Lower leg skin (tissue), 3 donors: ENCODE data around the gene CDR2L.

Experiments
- CTCF ChIP-seq, 3 donors: fragments of 450-650 bp; IDR thresholded peaks; one replicate each; pipeline ENCODE4 v1.5.1; 2016; ENCODE audit warnings: antibody characterized with exemption in 3 of 3, mild to moderate bottlenecking in 3 of 3, moderate library complexity in 2 of 3
- POLR2A ChIP-seq, 2 donors: fragments of 450-650 bp; IDR thresholded peaks; one replicate each; pipeline ENCODE4 v1.6.1; 2016 to 2017; ENCODE audit warnings: antibody characterized with exemption in 2 of 2, mild to moderate bottlenecking in 1 of 2, moderate library complexity in 1 of 2

GRCh38 chr17:75004371-75004770 lies 16.9 kb downstream of the CDR2L start:
- no peak for TF ChIP-seq CTCF (IDR thresholded peaks at IDR 0.05)
- TF ChIP-seq POLR2A (IDR thresholded peaks at IDR 0.05), result no peak
